ENCODE measurements around the gene FNDC1.

- TF ChIP-seq CTCF (IDR thresholded peaks at IDR 0.05), result peak in 1 of 6 experiments; percentile 21
- no peak for TF ChIP-seq POLR2A (IDR thresholded peaks at IDR 0.05)
These were observed 52.4 kb downstream of the FNDC1 start for GRCh38 chr6:159221486-159222170.

Measured in thyroid gland (tissue), 4 donors.